NCI-H524 treated with DMSO at 0.1 percent for 48 hours (cell line): ENCODE data around the gene DSCAML1.
"Not testable (repeated sequence)": the region's sequence is repeated elsewhere in the genome, so short reads cannot be mapped to it uniquely, and the experiment has no call there.

Experiments
- DNase-seq: peaks from one replicate; lab custom pipeline; 2025; lab: John Stamatoyannopoulos, UW

Gene DSCAML1

GRCh38 chr11:117819096-117820040 lies 22.4 kb upstream of the DSCAML1 start:
- no peak for DNase-seq

GRCh38 chr11:117818041-117818873 lies 21.2 kb upstream of the DSCAML1 start:
- no peak for DNase-seq

DNA sequence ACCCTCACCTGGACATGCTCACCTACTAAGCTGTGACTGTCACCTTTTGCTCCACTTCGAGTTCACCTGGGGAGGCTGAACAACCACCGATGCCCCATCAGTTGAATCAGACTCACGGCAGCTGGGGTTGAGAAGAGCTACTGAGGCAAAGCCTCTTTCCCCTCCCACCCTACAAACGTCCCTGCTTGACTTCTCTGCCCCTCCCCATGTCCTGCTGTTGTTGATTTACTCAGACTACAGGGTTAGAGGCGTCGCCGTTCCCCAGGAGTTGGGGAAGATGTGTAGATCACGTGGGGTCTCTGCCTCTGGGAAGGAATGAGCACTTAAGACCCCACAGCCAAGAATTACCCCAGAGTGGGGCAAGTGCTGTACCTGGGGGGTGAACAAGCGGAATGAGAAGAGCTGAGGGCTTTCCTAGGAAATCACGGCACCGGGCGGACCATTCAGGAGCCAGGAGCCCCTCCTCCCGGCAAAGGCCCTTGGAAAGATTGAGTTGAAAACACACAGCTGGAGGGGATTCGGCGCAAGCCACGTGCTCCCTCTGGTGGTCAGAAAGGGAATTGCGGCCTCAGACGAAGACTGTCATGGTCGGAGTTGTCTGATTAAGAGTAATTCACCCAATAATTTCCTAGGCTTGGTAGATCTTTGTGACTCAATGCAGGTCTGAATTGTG lies 20.5 kb upstream of the DSCAML1 start:
- DNase-seq, result no peak

DNA sequence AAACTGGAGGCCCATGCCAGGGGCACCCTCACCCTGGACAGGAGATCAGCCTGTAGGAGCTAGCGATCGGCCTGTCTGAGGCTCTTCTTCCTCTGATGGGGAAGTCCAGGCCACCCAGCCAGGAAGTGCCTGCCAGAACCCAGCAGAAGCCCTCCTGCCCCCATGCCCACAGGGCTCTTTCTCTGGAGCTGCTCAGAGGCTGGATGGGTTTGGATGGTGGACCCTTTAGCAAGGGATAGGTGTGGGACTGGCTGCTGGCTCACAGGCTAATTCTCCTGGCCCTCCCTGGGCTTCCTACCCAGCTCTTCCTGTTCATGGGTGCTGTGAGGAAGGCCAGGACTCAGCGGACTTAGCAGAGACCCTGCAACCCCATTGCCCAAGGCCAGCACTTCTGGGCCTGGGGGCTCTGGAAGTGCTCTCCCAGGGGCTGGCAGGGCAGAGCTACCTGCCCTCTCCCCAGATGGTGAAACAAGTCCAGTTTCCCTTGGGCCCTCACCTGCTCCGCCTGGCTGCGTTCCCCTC lies 19.9 kb upstream of the DSCAML1 start:
- no peak for DNase-seq

- DNase-seq, result no peak
Observed at GRCh38 chr11:117816151-117816741, 19.2 kb upstream of the DSCAML1 start.

- DNase-seq, result no peak
Observed at GRCh38 chr11:117815262-117815803, 18.3 kb upstream of the DSCAML1 start.

DNA sequence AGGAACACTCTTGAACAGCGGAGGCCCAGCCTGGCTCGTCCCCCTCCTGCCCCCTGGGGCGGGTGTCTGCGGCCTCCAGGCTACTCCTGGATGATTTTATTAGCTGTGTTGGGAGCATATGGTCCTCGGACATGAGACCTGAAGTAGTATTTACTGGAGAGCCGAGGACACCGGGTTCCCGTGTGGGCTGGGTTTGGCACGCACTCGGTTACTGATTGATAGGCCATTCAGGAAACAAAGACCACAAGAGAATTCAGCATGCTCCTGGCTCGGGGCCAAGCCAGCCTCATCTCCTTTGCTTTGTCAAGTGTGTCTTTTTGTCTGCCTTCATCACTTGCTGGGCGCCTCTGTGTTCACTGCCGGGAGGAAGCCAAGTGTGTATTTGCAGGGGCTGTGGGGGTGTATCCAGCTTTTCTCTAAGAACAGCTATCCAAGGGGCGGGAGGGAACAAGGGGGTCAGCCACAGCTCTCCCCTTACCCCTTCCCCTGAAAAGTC lies 17.8 kb upstream of the DSCAML1 start:
- no peak for DNase-seq

DNA sequence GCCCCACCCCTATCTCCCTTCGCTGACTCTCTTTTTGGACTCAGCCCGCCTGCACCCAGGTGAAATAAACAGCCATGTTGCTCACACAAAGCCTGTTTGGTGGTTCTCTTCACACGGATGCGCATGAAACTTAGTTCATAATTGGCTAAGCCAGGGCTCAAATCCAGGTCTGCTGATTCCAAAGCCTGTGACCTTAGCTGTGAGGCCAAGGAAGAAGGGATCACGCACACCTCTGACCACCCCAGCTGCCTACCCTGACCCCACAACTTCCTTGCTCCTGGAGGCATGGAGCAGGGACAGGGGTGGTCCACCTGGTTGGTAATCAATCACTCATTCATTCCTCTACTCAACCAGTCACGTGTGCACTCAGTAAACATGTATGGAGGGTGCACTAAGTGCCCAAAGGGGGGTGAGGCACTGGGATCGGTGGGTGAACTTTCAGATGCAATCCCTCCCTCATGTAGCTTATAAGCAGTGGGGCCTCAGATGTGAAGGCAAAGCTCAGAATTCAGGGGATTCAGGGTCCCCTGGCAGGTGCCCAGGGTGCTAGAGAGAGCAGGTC lies 17.3 kb upstream of the DSCAML1 start:
- DNase-seq, result no peak

DNA sequence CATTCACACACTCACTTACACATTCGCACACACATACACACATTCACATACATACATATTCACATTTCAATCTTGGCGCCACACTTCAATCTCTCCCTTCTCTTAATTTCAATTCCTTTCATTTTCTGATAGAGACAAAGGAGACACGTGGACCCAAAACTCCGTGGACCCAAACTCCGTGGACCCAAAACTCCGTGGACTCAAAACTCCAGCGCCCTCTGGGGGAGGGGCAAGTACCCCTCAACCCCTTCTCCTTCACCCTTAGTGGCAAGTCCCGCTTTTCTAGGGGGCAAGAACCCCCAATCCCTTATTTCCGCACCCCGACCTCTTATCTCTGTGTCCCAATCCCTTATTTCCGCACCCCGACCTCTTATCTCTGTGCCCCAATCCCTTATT lies 13.0 kb upstream of the DSCAML1 start:
- DNase-seq, result not testable (repeated sequence)

GRCh38 chr11:117809236-117810055 lies 12.4 kb upstream of the DSCAML1 start:
- DNase-seq, result peak; percentile 65

DNA sequence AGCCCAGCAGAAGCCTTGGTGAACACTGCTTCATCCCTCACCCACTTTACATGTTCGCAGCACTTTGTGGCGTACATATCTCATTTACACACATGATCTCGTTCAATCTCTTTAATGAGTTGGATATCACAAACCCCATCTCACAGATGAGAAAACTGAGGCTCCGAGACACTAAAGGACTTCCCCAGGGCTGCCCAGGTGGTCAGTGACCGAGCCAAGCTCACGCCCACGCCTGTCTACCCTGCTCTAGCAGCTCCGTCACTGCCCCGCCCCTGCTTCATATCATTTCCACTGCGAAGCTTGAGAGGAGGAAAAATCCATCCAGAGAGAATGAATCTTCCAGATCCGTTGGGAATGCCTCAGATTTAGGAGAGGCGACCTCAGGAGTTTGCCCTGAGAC lies 11.8 kb upstream of the DSCAML1 start:
- DNase-seq, result no peak

- no peak for DNase-seq
Observed at GRCh38 chr11:117807482-117808327, 10.7 kb upstream of the DSCAML1 start.

GRCh38 chr11:117806846-117807245 lies 9.8 kb upstream of the DSCAML1 start:
- no peak for DNase-seq

DNA sequence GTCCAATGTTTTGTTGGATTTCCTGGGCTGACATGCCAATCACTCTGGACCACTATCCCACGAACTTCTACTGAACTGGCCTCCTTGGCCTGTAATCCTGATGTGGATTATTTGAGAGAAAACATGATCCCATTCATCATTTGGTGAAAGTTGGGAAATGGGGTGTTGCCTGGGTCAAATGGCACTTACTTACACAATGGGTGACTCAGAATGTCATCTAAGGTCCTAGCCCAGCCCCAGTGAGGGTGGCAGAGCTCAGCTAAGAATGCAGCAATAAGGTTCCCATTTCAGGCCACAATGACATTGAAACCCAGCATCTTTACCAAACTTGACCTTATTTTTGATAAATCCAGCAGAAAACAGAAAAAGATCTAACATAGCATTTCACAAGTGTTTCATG lies 8.0 kb upstream of the DSCAML1 start:
- no peak for DNase-seq

- DNase-seq, result no peak
Observed at GRCh38 chr11:117803896-117804295, 6.9 kb upstream of the DSCAML1 start.

GRCh38 chr11:117799634-117800033 lies 2.6 kb upstream of the DSCAML1 start:
- no peak for DNase-seq

- no peak for DNase-seq
Observed at GRCh38 chr11:117796456-117796871, 552 bp downstream of the DSCAML1 start.

DNA sequence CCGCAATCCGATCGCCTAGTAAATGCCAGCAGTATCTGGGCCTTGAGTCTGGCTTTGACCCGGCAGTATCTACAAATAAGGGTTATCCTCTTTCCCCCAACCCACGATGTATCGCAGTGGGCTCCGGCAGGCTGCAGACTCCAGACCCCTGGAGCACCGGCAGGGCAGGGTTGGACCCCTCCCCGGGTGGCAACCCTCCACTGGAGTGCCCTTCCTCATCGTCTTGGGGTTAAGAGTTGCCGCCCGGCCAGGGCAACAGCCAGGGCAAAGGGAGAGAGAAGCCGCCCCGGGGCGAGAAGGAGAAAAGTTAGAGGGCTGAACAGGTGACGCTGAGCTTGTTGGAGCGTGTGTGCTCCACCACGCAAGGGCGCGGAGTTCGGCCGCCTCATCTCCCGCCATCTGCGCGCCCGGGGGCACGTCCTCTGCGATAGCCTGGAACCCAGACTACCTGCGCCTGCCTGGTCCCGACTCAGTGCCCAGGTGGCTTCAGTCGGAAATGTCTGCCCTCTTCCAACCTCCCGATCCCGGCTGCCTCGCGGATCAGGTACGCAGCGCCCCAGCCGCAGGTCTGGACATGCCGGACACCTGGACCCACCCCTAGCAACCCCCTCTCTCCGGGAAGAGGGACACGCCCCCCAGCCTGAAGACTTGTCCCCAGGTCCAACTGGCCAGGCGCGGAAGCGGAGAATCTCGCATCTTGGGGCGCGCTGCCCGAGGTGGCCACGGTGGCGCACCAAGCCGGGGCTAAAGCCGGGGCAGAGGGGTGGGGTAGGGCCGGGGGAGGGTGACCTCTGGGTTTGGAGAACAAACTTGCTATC lies 1.2 kb downstream of the DSCAML1 start:
- no peak for DNase-seq
